Fibroblast of villous mesenchyme (primary cell): ENCODE data around the gene DHCR7. TPM values are rescaled to one million over a fixed set of nuclear protein-coding genes. Genes with fewer than 3 reads are reported as not detected.

Experiments used
- DNase-seq: peaks from one replicate; pipeline ENCODE4 v3.0.0-alpha.2; 2010; ENCODE audit warnings: low read depth
- H3K4me3 ChIP-seq: 2 replicates; pipeline ENCODE4 v1.5.1; 2011; ENCODE audit warnings: low read depth, mild to moderate bottlenecking, low read length
- CTCF ChIP-seq: IDR thresholded peaks from 2 replicates; pipeline ENCODE4 v1.5.1; 2012; ENCODE audit warnings: low read depth, mild to moderate bottlenecking, low read length; ENCODE audit not compliant: insufficient read depth
- total RNA-seq: library from RNA; depleted of rRNA; stranded (reverse); fragments of >200 nt; gene quantifications from 2 replicates; pipeline ENCODE4 v1.2.3, GENCODE V29; 2012

The DHCR7 gene
- total RNA-seq, 1 donor = 94.1 TPM

GRCh38 chr11:71490731-71491390, 42.7 kb upstream of the DHCR7 start:
- no peak for TF ChIP-seq CTCF
- no peak overlapping the region for H3K4me3 ChIP-seq
- no peak for DNase-seq

- TF ChIP-seq CTCF = no peak
- DNase-seq = no peak
- H3K4me3 ChIP-seq = no peak overlapping the region
Observed at GRCh38 chr11:71490044-71490730, 42.0 kb upstream of the DHCR7 start.

- H3K4me3 ChIP-seq = no peak overlapping the region
- DNase-seq = peak; percentile 23
- no peak for TF ChIP-seq CTCF
Observed at GRCh38 chr11:71489311-71490043, 41.3 kb upstream of the DHCR7 start.

GRCh38 chr11:71488681-71489270, 40.6 kb upstream of the DHCR7 start:
- DNase-seq = peak; percentile 3
- no peak for TF ChIP-seq CTCF
- H3K4me3 ChIP-seq = no peak overlapping the region

GRCh38 chr11:71486320-71486719, 38.1 kb upstream of the DHCR7 start:
- no peak for DNase-seq
- no peak for TF ChIP-seq CTCF
- no peak overlapping the region for H3K4me3 ChIP-seq

GRCh38 chr11:71485466-71485865, 37.3 kb upstream of the DHCR7 start:
- no peak for TF ChIP-seq CTCF
- no peak for DNase-seq
- H3K4me3 ChIP-seq = no peak overlapping the region
